Measurements from ENCODE around the gene MEST.

Gene MEST

GRCh38 chr7:130479716-130480400, 12.0 kb upstream of the MEST start:
- no peak for TF ChIP-seq CTCF (IDR thresholded peaks at IDR 0.05; ENCODE audit: low read depth, low read length)

GRCh38 chr7:130481898-130482297, 10.0 kb upstream of the MEST start:
- H3K9me3 ChIP-seq, result no peaks in the 10 kb centered on the region; the same call in 1 of the 2 replicates
- no peak for DNase-seq
- H3K36me3 ChIP-seq, result no peaks in the 10 kb centered on the region
- TF ChIP-seq CTCF (IDR thresholded peaks at IDR 0.05; ENCODE audit: low read depth, low read length), result no peak
- no peaks in the 10 kb centered on the region for H3K27me3 ChIP-seq
- H3K4me1 ChIP-seq, result no peaks in the 10 kb centered on the region
- H3K4me3 ChIP-seq (ENCODE audit: low read depth, low read length), result no peak overlapping the region

More at GRCh38 chr7:130479716-130480400, 12.0 kb upstream of the MEST start:
- H3K4me1 ChIP-seq, result no peaks in the 10 kb centered on the region
- H3K9me3 ChIP-seq, result no peaks in the 10 kb centered on the region; the same call in 1 of the 2 replicates
- H3K27me3 ChIP-seq, result no peaks in the 10 kb centered on the region
- no peaks in the 10 kb centered on the region for H3K36me3 ChIP-seq
- no peak overlapping the region for H3K4me3 ChIP-seq (ENCODE audit: low read depth, low read length)
- DNase-seq, result no peak

- TF ChIP-seq CTCF (IDR thresholded peaks at IDR 0.05; ENCODE audit: low read depth, low read length), result no peak
- Histone ChIP-seq H3K4me1 (no peaks in the 10 kb centered on the region), H3K9me3 (no peaks in the 10 kb centered on the region), H3K36me3 (no peaks in the 10 kb centered on the region), H3K4me3 (ENCODE audit: low read depth, low read length) (no peak overlapping the region), H3K27me3 (no peaks in the 10 kb centered on the region)
- no peak for DNase-seq
Observed at GRCh38 chr7:130483031-130483430, 8.9 kb upstream of the MEST start.

GRCh38 chr7:130485734-130486113, 6.2 kb upstream of the MEST start:
- DNase-seq, result no peak
- TF ChIP-seq CTCF (IDR thresholded peaks at IDR 0.05; ENCODE audit: low read depth, low read length), result no peak
- Histone ChIP-seq H3K9me3 (no peaks in the 10 kb centered on the region), H3K4me1 (no peaks in the 10 kb centered on the region), H3K4me3 (ENCODE audit: low read depth, low read length) (no peak overlapping the region), H3K36me3 (no peaks in the 10 kb centered on the region), H3K27me3 (no peaks in the 10 kb centered on the region)

GRCh38 chr7:130486114-130486953, 5.6 kb upstream of the MEST start:
- 0 out of 2 replicates have a peak, but pooled peaks have one; percentile 28 for TF ChIP-seq CTCF (IDR thresholded peaks at IDR 0.05; ENCODE audit: low read depth, low read length)
- no peaks in the 10 kb centered on the region for H3K9me3 ChIP-seq
- no peak overlapping the region for H3K4me3 ChIP-seq (ENCODE audit: low read depth, low read length)
- DNase-seq, result peak; percentile 10
- H3K27me3 ChIP-seq, result peaks cover 6% of the 10 kb centered on the region
- no peaks in the 10 kb centered on the region for H3K36me3 ChIP-seq
- H3K4me1 ChIP-seq, result no peaks in the 10 kb centered on the region
